ENCODE measurements around the gene RXRA.

Gene RXRA

DNA sequence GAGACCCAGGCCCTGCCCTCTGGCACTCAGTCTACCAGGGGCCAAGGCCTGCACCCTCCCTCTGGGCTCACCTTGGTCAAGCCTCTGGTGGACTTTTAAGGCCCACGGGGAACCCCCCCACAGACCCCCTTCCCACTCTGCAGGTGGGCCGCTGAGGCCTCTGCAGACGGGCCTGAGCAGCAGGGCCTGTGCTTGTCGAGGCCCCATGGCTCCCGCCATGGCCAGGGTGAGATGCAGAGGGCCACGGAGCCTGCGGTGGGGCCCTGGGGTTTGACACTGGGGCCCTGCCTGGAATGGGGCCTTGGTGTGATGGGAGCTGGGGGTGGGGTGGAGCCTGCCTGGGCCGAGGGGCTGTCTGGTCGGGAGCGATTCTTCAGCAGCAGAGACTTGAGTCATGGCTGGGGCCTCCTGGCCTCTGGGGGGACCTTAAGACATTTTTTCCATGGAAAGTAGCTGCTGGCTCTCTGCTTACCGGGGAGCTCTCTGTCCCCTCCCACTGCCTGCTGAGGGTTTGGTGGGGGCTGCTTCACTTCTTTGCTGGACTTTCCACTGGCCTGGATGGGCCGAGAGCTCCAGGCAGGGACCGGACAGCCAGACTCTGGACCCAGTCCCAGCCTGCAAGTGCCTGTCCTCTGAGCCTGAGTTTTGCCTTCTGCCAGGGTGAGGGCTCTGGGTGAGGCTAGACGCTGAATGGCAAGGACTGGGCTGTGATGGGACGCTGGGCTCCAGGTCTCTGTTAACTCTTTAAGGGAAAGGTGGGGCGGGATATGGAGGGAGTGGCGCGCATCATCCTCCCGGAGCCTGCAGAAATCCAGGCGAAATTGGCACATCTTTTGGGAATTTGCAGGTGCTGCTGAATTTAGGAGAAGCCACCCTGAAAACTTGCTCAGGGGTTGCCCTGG, 132.2 kb downstream of the RXRA start:
- Histone ChIP-seq H3K27ac (ENCODE audit: low read depth, low read length) (no peak overlapping the region), H3K4me3 (ENCODE audit: insufficient read depth, low read length, poor library complexity, severe bottlenecking) (no peak overlapping the region), H3K9me2 (replicated peaks; ENCODE audit: insufficient read depth, low read length) (no peaks in the 10 kb centered on the region), H3K36me3 (ENCODE audit: low read length) (no peaks in the 10 kb centered on the region), H3F3A (ENCODE audit: insufficient read depth) (no peaks in the 10 kb centered on the region), H3K79me2 (ENCODE audit: insufficient read depth, low read length) (no peaks in the 10 kb centered on the region), H3K9ac (ENCODE audit: low read length) (no peak overlapping the region), H3K9me3 (ENCODE audit: insufficient read depth, low read length) (no peaks in the 10 kb centered on the region), H4K20me1 (ENCODE audit: low read depth, low read length) (no peaks in the 10 kb centered on the region), H2AFZ (ENCODE audit: low read depth, low read length, severe bottlenecking) (no peak overlapping the region), H3K27me3 (ENCODE audit: low read length) (no peaks in the 10 kb centered on the region), H3K4me2 (ENCODE audit: low read depth, low read length, poor library complexity, severe bottlenecking) (no peak overlapping the region)
- TF ChIP-seq EZH2phosphoT487 (conservative IDR thresholded peaks at IDR 0.05; ENCODE audit: low read length) (no peak), CTCF (IDR thresholded peaks at IDR 0.05; ENCODE audit: insufficient read depth, low read length, poor library complexity, severe bottlenecking) (no peak)

GRCh38 chr9:134459164-134459563, 132.9 kb downstream of the RXRA start:
- no peak overlapping the region for H3K4me3 ChIP-seq (ENCODE audit: insufficient read depth, low read length, poor library complexity, severe bottlenecking)
- H2AFZ ChIP-seq (ENCODE audit: low read depth, low read length, severe bottlenecking), result no peak overlapping the region
- no peak overlapping the region for H3K27ac ChIP-seq (ENCODE audit: low read depth, low read length)
- no peaks in the 10 kb centered on the region for H4K20me1 ChIP-seq (ENCODE audit: low read depth, low read length)
- no peaks in the 10 kb centered on the region for H3K9me2 ChIP-seq (replicated peaks; ENCODE audit: insufficient read depth, low read length)
- H3F3A ChIP-seq (ENCODE audit: insufficient read depth), result no peaks in the 10 kb centered on the region
- H3K9ac ChIP-seq (ENCODE audit: low read length), result no peak overlapping the region
- no peaks in the 10 kb centered on the region for H3K36me3 ChIP-seq (ENCODE audit: low read length)
- H3K27me3 ChIP-seq (ENCODE audit: low read length), result no peaks in the 10 kb centered on the region
- no peaks in the 10 kb centered on the region for H3K79me2 ChIP-seq (ENCODE audit: insufficient read depth, low read length)
- TF ChIP-seq CTCF (IDR thresholded peaks at IDR 0.05; ENCODE audit: insufficient read depth, low read length, poor library complexity, severe bottlenecking) (no peak), EZH2phosphoT487 (conservative IDR thresholded peaks at IDR 0.05; ENCODE audit: low read length) (no peak)
- no peak overlapping the region for H3K4me2 ChIP-seq (ENCODE audit: low read depth, low read length, poor library complexity, severe bottlenecking)
- no peaks in the 10 kb centered on the region for H3K9me3 ChIP-seq (ENCODE audit: insufficient read depth, low read length)

DNA sequence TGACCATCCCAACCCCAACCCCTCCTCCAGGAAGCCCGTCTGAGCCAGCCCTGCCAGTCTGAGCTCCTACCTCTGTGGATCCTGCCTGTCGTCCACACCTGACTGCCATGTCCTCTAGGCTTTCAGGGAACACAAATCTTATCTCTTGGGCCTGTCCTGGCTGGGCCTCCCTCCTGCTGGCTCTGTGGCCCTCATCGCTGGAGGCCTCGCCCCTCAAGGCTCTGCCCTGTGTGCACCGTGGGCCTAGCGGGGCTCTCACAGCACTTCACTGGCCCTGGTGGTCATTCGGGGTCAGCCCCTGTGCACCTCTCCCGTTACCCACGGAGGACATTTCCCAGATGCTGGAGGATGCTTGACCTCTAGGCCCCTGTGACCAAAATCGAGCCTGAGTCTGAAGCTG, 133.3 kb downstream of the RXRA start:
- Histone ChIP-seq H3K9me2 (replicated peaks; ENCODE audit: insufficient read depth, low read length) (no peaks in the 10 kb centered on the region), H3K79me2 (ENCODE audit: insufficient read depth, low read length) (no peaks in the 10 kb centered on the region), H4K20me1 (ENCODE audit: low read depth, low read length) (no peaks in the 10 kb centered on the region), H3F3A (ENCODE audit: insufficient read depth) (no peaks in the 10 kb centered on the region), H3K9ac (ENCODE audit: low read length) (no peak overlapping the region), H3K4me3 (ENCODE audit: insufficient read depth, low read length, poor library complexity, severe bottlenecking) (no peak overlapping the region), H2AFZ (ENCODE audit: low read depth, low read length, severe bottlenecking) (no peak overlapping the region), H3K36me3 (ENCODE audit: low read length) (no peaks in the 10 kb centered on the region), H3K27me3 (ENCODE audit: low read length) (no peaks in the 10 kb centered on the region), H3K27ac (ENCODE audit: low read depth, low read length) (no peak overlapping the region), H3K4me2 (ENCODE audit: low read depth, low read length, poor library complexity, severe bottlenecking) (no peak overlapping the region), H3K9me3 (ENCODE audit: insufficient read depth, low read length) (no peaks in the 10 kb centered on the region)
- no peak for TF ChIP-seq CTCF (IDR thresholded peaks at IDR 0.05; ENCODE audit: insufficient read depth, low read length, poor library complexity, severe bottlenecking)

Data from SU-DHL-6 (cell line).